GM21717 (cell line): ENCODE data around the gene ZC3H4.
"Not testable (repeated sequence)": the region's sequence is repeated elsewhere in the genome, so short reads cannot be mapped to it uniquely, and the experiment has no call there.

Experiments used
- ATAC-seq: cut with Tn5 transposase; IDR thresholded peaks from one replicate; pipeline ENCODE4 v1.9.1; 2021; ENCODE audit warnings: mild to moderate bottlenecking, moderate library complexity; ENCODE audit not compliant: unreplicated experiment

The ZC3H4 gene

DNA sequence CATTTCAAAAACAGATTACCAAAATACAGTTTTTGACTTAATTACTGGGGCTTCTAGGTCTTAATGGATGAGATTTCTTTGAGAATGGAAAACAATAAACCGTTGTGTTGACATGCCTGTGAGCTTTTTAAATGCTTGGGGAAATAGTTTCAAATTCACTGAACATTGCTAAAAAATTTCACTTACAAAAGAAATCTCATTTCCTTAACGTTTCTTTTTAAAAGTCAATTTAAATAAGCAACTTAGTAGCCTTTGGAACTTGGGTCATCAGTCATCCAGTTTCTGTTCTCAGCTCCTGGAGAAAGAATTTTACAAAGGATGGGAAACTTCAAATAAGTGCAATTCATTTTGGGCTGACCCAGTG lies 4.4 kb downstream of the ZC3H4 start:
- ATAC-seq = no peak

DNA sequence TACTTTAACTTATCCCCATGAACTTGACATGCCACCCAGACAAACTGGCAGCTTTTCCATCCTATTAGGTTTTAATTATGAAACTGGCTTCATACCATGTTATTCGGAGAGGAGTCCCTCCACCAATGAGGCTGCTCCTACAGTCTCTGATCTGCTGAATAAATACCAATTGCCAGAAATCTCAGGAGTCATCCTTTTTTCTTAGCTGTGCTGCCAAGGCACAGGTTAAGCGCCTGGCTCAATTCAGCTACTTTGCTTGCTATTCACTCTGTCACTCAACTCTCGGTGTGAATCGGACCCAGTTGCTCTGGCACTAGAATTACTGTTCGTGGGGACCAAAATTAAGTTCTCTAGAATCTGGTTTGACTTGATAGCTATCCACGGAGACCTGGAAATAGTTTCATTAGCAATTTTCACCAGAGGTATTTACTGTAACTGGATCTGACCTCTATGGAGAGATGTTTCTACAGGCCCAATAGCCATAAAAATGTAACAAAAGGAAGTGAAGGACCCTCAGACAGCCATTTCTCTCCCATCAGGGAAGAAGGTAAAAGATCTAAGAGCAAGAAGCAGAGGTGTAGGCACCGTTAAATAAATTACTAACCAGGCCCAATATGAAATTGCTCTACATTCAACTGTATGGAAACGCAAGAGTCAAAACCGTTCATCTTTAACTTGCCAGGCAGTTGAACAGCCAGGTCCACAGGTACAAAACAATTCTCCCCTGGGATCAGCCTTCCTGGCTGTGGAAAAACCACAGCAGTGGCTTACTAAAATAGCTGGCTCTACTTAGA lies 5.4 kb downstream of the ZC3H4 start:
- ATAC-seq = no peak

GRCh38 chr19:47107202-47107952 lies 6.2 kb downstream of the ZC3H4 start:
- no peak for ATAC-seq

DNA sequence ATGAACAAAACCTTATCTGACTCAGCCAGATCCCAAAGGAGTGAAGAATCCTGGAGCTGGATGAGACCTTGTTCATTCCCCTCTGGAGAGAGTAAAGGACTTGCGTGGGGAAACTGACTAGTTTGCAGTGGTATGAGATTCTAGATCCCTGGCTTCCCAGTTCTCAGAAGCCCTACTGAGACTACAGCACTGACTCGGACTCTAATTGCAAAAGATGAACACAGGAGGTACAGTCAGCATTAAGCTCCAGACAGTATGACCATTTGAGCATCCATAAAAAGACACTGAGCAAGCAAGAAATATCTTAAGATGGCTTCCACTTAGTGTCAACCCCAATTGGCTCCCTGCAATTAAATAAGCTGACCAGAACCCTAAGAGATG lies 6.8 kb downstream of the ZC3H4 start:
- ATAC-seq = no peak

DNA sequence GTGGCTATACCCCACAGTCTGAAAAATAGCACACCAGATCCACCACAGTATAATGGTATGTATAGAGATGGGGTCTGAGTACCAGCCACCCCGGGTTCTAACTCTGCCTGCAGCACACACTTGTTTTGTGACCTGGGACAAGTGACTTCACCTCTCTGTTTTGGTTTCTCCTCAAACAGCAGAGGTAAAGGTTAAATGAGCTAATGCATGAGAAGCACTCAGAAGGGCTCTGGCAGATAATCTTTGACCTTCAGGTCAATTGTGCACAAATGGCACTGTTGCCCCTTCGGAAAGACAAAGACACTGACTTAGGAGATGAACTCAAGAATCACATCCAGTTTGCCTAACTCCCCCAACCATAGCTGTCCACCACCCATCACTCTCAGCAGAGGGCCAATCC lies 7.7 kb downstream of the ZC3H4 start:
- ATAC-seq = no peak

- ATAC-seq = no peak
Observed at GRCh38 chr19:47104680-47105079, 8.9 kb downstream of the ZC3H4 start.

DNA sequence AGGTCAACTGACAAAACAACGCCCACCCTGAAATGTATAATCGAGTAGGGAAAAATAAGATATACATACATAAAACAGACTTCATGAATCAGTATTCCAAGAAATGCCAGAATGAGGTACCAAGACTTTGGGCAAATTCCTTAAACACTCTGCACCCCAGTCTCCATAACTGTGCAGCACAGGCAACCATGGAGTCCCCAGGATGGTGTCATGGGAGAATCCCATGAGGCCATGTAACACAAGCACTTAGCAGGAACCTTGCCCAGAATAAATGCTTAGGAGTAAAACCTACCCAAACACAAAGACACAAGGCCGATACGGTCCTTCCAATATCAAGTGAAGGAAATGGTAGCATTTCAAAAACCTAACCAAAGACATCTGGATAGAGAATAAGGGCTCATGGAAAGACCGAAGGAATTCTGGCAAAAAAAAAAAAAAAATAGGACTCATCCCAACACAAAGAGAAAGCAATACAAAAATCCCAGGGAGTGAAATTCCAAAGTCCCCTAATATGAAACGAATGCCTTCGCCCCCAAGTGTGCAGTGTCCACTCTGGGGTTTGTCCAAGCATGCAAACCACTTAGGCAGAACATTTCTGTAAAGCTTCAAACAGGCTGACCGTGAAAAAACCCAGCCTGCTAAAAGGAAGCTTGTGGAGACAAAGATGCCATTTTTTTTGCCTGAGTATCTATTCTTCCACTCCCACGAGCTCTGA lies 11.1 kb downstream of the ZC3H4 start:
- ATAC-seq = no peak

DNA sequence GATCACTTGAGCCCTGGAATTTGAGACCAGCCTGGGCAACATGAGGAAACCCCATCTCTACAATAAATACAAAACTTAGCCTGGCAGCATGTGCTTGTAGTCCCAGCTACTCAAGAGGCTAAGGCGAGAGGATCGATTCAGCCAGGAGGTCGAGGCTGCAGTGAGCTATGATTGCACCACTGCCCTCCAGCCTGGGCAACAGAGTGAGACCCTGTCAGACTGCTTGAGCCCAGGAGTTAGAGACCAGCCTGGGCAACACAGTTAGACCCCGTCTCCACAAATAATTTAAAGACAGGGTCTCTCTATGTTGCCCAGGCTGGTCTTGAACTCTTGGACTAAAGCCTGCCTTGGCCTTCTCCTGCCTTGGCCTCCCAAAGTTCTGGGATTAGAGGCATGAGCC lies 12.5 kb downstream of the ZC3H4 start:
- not testable (repeated sequence) for ATAC-seq

- ATAC-seq = no peak
Observed at GRCh38 chr19:47100290-47100689, 13.3 kb downstream of the ZC3H4 start.

- ATAC-seq = no peak
Observed at GRCh38 chr19:47099576-47100050, 14.0 kb downstream of the ZC3H4 start.

- ATAC-seq = no peak
Observed at GRCh38 chr19:47098608-47099007, 15.0 kb downstream of the ZC3H4 start.

GRCh38 chr19:47097396-47098201 lies 16.0 kb downstream of the ZC3H4 start:
- ATAC-seq = no peak

GRCh38 chr19:47096721-47097120 lies 16.9 kb downstream of the ZC3H4 start:
- ATAC-seq = no peak

DNA sequence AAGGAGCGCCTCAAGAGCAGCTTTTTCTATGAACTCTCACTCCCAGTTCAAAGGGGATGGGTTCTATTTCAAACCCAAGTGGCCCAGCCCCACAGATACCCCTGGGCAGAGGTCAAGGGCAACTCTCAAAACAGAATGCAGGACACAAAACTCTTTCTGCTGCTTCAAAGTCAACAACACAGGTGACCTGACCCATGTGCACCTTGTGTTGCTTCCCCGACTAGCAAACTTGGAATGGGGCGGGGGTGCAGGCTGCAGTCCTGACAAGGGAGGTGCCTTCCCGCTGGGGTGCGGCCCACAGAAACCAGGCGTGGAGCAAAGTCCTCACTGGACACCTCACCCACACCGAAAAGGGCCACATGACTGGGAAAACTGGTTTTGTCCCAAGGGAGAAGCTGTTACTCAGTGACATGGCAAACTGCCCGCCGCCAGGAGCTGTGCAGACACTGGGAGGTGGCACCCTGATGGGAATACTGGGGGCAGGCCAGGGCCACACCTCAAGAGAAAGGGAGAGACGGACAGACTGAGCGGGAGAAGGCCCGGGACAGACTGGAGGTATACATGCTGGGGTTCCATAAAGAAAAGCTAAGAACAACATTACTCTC lies 17.4 kb downstream of the ZC3H4 start:
- no peak for ATAC-seq

GRCh38 chr19:47095476-47096099 lies 18.0 kb downstream of the ZC3H4 start:
- no peak for ATAC-seq

GRCh38 chr19:47094557-47095475 lies 18.8 kb downstream of the ZC3H4 start:
- ATAC-seq = no peak

DNA sequence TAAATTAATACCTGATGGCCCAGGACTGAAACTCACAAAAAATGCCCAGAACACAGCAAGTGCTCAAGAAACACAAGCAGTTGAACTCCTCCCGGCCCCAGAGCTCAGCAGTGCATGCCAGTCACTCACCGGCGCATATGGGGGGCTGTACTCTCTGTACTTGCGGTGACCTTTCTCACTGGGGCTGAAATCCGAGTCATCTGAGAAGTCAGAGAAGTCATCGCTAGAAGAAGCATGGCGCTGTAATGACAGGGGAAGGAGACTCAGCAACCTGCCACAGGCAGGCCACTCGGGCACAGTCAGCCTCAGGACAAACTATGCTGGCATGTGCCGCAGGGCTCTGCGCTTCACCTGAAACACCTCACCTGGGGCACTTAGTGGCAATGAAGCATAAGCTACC lies 19.7 kb downstream of the ZC3H4 start:
- ATAC-seq = peak; percentile 47

DNA sequence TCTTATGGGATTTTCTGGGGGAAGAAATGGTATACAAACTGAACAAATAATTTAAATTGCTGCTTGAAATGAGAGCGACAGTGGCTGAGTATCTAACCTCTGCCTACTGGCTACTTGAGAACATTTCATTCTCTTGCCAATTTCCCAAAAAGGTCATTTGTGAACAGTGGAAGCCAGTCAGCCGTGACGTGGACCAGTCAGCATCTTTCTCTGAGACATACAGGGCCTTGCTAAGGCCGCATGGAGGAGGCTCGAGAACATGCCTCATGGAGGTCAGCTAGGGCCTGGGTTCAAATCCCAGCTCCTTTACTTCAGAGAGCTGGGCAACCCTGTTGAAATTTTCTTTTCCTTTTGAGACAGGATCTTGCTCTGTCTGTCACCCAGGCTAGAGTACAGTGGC lies 20.3 kb downstream of the ZC3H4 start:
- peak; percentile 18 for ATAC-seq

- ATAC-seq = no peak
Observed at GRCh38 chr19:47089767-47090350, 23.7 kb downstream of the ZC3H4 start.
